Mesenchymal stem cell (in vitro differentiated cells and primary cell): Measurements from ENCODE around the gene COL6A1.

Source experiments
- DNase-seq: peaks from one replicate; pipeline ENCODE4 v3.0.0-alpha.2; 2013
- H2AFZ ChIP-seq: one replicate; pipeline ENCODE4 v1.6.1; 2013; ENCODE audit warnings: low read depth, mild to moderate bottlenecking, control low read depth, inconsistent platforms, low read length, moderate library complexity
- H2AK5ac ChIP-seq: 2 replicates; pipeline ENCODE4 v1.6.1; 2013; ENCODE audit warnings: low read length, moderate library complexity, mild to moderate bottlenecking, inconsistent platforms; ENCODE audit not compliant: severe bottlenecking
- H2BK120ac ChIP-seq: one replicate; pipeline ENCODE4 v1.6.1; 2013; ENCODE audit warnings: low read depth, mild to moderate bottlenecking, inconsistent platforms, low read length, moderate library complexity
- H2BK12ac ChIP-seq, 2 experiments: one replicate each; pipeline ENCODE4 v1.6.1; 2013; ENCODE audit warnings: inconsistent platforms in 2 of 2, low read length in 2 of 2, mild to moderate bottlenecking in 2 of 2, moderate library complexity in 2 of 2, control low read depth in 1 of 2
- H2BK15ac ChIP-seq: one replicate; pipeline ENCODE4 v1.6.1; 2013; ENCODE audit warnings: mild to moderate bottlenecking, low read depth, inconsistent platforms; ENCODE audit not compliant: poor library complexity, severe bottlenecking
- H2BK5ac ChIP-seq: 2 replicates; pipeline ENCODE4 v1.6.1; 2013; ENCODE audit warnings: low read depth, mild to moderate bottlenecking, low read length, control low read depth, inconsistent platforms; ENCODE audit not compliant: poor library complexity, severe bottlenecking
- H3K14ac ChIP-seq, 2 experiments: one replicate each; pipeline ENCODE4 v1.6.1; 2013; ENCODE audit warnings: inconsistent platforms in 2 of 2, low read length in 2 of 2, control low read depth in 1 of 2, mild to moderate bottlenecking in 1 of 2, moderate library complexity in 1 of 2
- H3K18ac ChIP-seq, 2 experiments: one replicate each; pipeline ENCODE4 v1.6.1; 2013; ENCODE audit warnings: inconsistent platforms in 2 of 2, low read length in 2 of 2, control low read depth in 1 of 2, low read depth in 1 of 2, mild to moderate bottlenecking in 1 of 2
- H3K23ac ChIP-seq, 2 experiments: one replicate each; pipeline ENCODE4 v1.6.1; 2013; ENCODE audit warnings: inconsistent platforms in 2 of 2, low read length in 2 of 2, mild to moderate bottlenecking in 2 of 2, moderate library complexity in 2 of 2, control low read depth in 1 of 2
- H3K27ac ChIP-seq: 2 replicates; pipeline ENCODE4 v1.5.1; 2013; ENCODE audit warnings: mild to moderate bottlenecking, moderate library complexity, low read length, control low read depth, inconsistent platforms; ENCODE audit not compliant: poor library complexity, severe bottlenecking
- H3K27me3 ChIP-seq, 2 experiments: 2 replicates each; pipeline versions ENCODE4 v1.6.1 to v1.7.0; 2013; ENCODE audit warnings: low read length in 2 of 2, mild to moderate bottlenecking in 2 of 2, moderate library complexity in 2 of 2, control low read depth in 1 of 2, inconsistent platforms in 1 of 2; ENCODE audit not compliant: control insufficient read depth in 1 of 2, insufficient read depth in 1 of 2
- H3K36me3 ChIP-seq, 2 experiments: 2 replicates each; pipeline versions ENCODE4 v1.6.1 to v1.7.0; 2013; ENCODE audit warnings: low read length in 2 of 2, control low read depth in 1 of 2, inconsistent platforms in 1 of 2, low read depth in 1 of 2, mild to moderate bottlenecking in 1 of 2; ENCODE audit not compliant: insufficient read depth in 2 of 2, control insufficient read depth in 1 of 2
- H3K4ac ChIP-seq, 2 experiments: one replicate each; pipeline ENCODE4 v1.6.1; 2013; ENCODE audit warnings: inconsistent platforms in 2 of 2, low read length in 2 of 2, mild to moderate bottlenecking in 2 of 2, moderate library complexity in 2 of 2, control low read depth in 1 of 2, low read depth in 1 of 2
- H3K4me1 ChIP-seq: 2 replicates; pipeline ENCODE4 v1.6.1; 2013; ENCODE audit warnings: low read depth, low read length, control low read depth; ENCODE audit not compliant: control insufficient read depth, insufficient read depth
- H3K4me2 ChIP-seq: 2 replicates; pipeline ENCODE4 v1.6.1; 2013; ENCODE audit warnings: low read length, mild to moderate bottlenecking, inconsistent platforms; ENCODE audit not compliant: poor library complexity, severe bottlenecking
- H3K4me3 ChIP-seq, 2 experiments: 2 replicates each; pipeline versions ENCODE4 v1.5.1 to v1.7.0; 2013; ENCODE audit warnings: low read length in 2 of 2, mild to moderate bottlenecking in 2 of 2, control low read depth in 1 of 2, low read depth in 1 of 2; ENCODE audit not compliant: insufficient read depth in 1 of 2
- H3K79me1 ChIP-seq: replicated peaks from 2 replicates; pipeline ENCODE4 v1.6.1; 2013; ENCODE audit warnings: mild to moderate bottlenecking, control low read depth, low read length, inconsistent platforms; ENCODE audit not compliant: poor library complexity, severe bottlenecking
- H3K9ac ChIP-seq: 2 replicates; pipeline ENCODE4 v1.7.0; 2013; ENCODE audit warnings: mild to moderate bottlenecking, low read length, moderate library complexity
- H3K9me3 ChIP-seq: 2 replicates; pipeline ENCODE4 v1.7.0; 2013; ENCODE audit warnings: mild to moderate bottlenecking, low read length; ENCODE audit not compliant: control insufficient read depth
- H4K8ac ChIP-seq: one replicate; pipeline ENCODE4 v1.6.1; 2013; ENCODE audit warnings: inconsistent platforms, mild to moderate bottlenecking, low read length, moderate library complexity
- H4K91ac ChIP-seq: one replicate; pipeline ENCODE4 v1.6.1; 2013; ENCODE audit warnings: mild to moderate bottlenecking, low read length, inconsistent platforms
- WGBS: methylation state at CpG from one replicate; pipeline ENCODE4 v1.1.7; 2013; ENCODE audit warnings: mixed read lengths; 5-methylcytosine and 5-hydroxymethylcytosine counted together

COL6A1 gene

GRCh38 chr21:46023555-46023954 lies 42.0 kb downstream of the COL6A1 start:
- Histone ChIP-seq H3K27me3 (no peaks in the 10 kb centered on the region), H3K27ac (no peak overlapping the region), H3K9me3 (no peaks in the 10 kb centered on the region), H3K23ac (peak overlapping the region in 1 of 2 experiments; percentile 54), H2BK15ac (no peak overlapping the region), H3K9ac (peak overlapping the region; percentile 25), H2AK5ac (no peak overlapping the region), H3K4ac (peak overlapping the region in 1 of 2 experiments; percentile 81), H3K14ac (no peak overlapping the region), H2AFZ (no peak overlapping the region), H3K79me1 (no peaks in the 10 kb centered on the region), H2BK120ac (no peak overlapping the region), H3K18ac (peak overlapping the region; percentile 64 to 84), H3K4me2 (no peak overlapping the region), H2BK5ac (no peak overlapping the region), H3K4me3 (no peak overlapping the region), H3K36me3 (no peaks in the 10 kb centered on the region), H4K91ac (peak overlapping the region; percentile 62), H3K4me1 (peaks cover 3% of the 10 kb centered on the region), H4K8ac (no peak overlapping the region), H2BK12ac (peak overlapping the region in 1 of 2 experiments; percentile 98)
- peak; percentile 59 for DNase-seq
- 39% methylated on average over 8 of the region's 8 CpGs for WGBS

GRCh38 chr21:46024141-46024540 lies 42.6 kb downstream of the COL6A1 start:
- H3K9me3 ChIP-seq = no peaks in the 10 kb centered on the region
- H2AFZ ChIP-seq = no peak overlapping the region
- peak overlapping the region in 1 of 2 experiments; percentile 72 for H3K4ac ChIP-seq
- no peak overlapping the region for H2BK120ac ChIP-seq
- H3K36me3 ChIP-seq = no peaks in the 10 kb centered on the region
- no peak overlapping the region for H2BK5ac ChIP-seq
- H2AK5ac ChIP-seq = no peak overlapping the region
- no peak overlapping the region for H3K4me2 ChIP-seq
- no peak overlapping the region for H3K4me3 ChIP-seq
- no peak overlapping the region for H3K18ac ChIP-seq
- no peak for DNase-seq
- H4K91ac ChIP-seq = no peak overlapping the region
- no peak overlapping the region for H3K14ac ChIP-seq
- no peak overlapping the region for H2BK15ac ChIP-seq
- H3K79me1 ChIP-seq = no peaks in the 10 kb centered on the region
- H4K8ac ChIP-seq = no peak overlapping the region
- no peak overlapping the region for H3K27ac ChIP-seq
- no peak overlapping the region for H3K23ac ChIP-seq
- no peak overlapping the region for H3K9ac ChIP-seq
- H3K4me1 ChIP-seq = peaks cover 3% of the 10 kb centered on the region
- no peaks in the 10 kb centered on the region for H3K27me3 ChIP-seq
- H2BK12ac ChIP-seq = no peak overlapping the region
- 81% methylated on average over 3 of the region's 3 CpGs for WGBS

GRCh38 chr21:46025113-46025770 lies 43.7 kb downstream of the COL6A1 start:
- H3K14ac ChIP-seq = no peak overlapping the region
- 4% methylated on average over 2 of the region's 2 CpGs for WGBS
- no peaks in the 10 kb centered on the region for H3K36me3 ChIP-seq
- peak overlapping the region; percentile 75 for H2BK5ac ChIP-seq
- no peak overlapping the region for H3K4me3 ChIP-seq
- H2BK12ac ChIP-seq = peak overlapping the region; percentile 65 to 69
- H3K4ac ChIP-seq = peak overlapping the region in 1 of 2 experiments; percentile 96
- peak overlapping the region; percentile 74 for H4K91ac ChIP-seq
- H3K9me3 ChIP-seq = peaks cover 9% of the 10 kb centered on the region
- H3K9ac ChIP-seq = peak overlapping the region; percentile 73
- no peak overlapping the region for H3K23ac ChIP-seq
- H2AFZ ChIP-seq = no peak overlapping the region
- peak overlapping the region; percentile 67 for H2BK120ac ChIP-seq
- no peaks in the 10 kb centered on the region for H3K27me3 ChIP-seq
- peaks cover 3% of the 10 kb centered on the region for H3K4me1 ChIP-seq
- peak overlapping the region; percentile 85 to 92 for H3K18ac ChIP-seq
- H3K79me1 ChIP-seq = no peaks in the 10 kb centered on the region
- peak; percentile 71 for DNase-seq
- H2BK15ac ChIP-seq = no peak overlapping the region
- H4K8ac ChIP-seq = peak overlapping the region; percentile 40
- no peak overlapping the region for H2AK5ac ChIP-seq
- peak overlapping the region; percentile 85 for H3K27ac ChIP-seq
- H3K4me2 ChIP-seq = peak overlapping the region; percentile 25

- peak; percentile 54 for DNase-seq
- peak overlapping the region in 1 of 2 experiments; percentile 43 for H3K18ac ChIP-seq
- H3K36me3 ChIP-seq = no peaks in the 10 kb centered on the region
- no peak overlapping the region for H3K14ac ChIP-seq
- no peak overlapping the region for H2AK5ac ChIP-seq
- H3K4ac ChIP-seq = no peak overlapping the region
- H3K4me1 ChIP-seq = peaks cover 3% of the 10 kb centered on the region
- H2BK12ac ChIP-seq = peak overlapping the region in 1 of 2 experiments; percentile 69
- H3K27ac ChIP-seq = no peak overlapping the region
- H3K27me3 ChIP-seq = no peaks in the 10 kb centered on the region
- H3K23ac ChIP-seq = no peak overlapping the region
- H3K4me3 ChIP-seq = no peak overlapping the region
- peaks cover 9% of the 10 kb centered on the region for H3K9me3 ChIP-seq
- H2BK120ac ChIP-seq = peak overlapping the region; percentile 79
- H2BK5ac ChIP-seq = no peak overlapping the region
- no peaks in the 10 kb centered on the region for H3K79me1 ChIP-seq
- 28% methylated on average over 3 of the region's 3 CpGs for WGBS
- H2BK15ac ChIP-seq = no peak overlapping the region
- H3K9ac ChIP-seq = peak overlapping the region; percentile 73
- no peak overlapping the region for H4K8ac ChIP-seq
- no peak overlapping the region for H2AFZ ChIP-seq
- no peak overlapping the region for H3K4me2 ChIP-seq
- no peak overlapping the region for H4K91ac ChIP-seq
Measured at GRCh38 chr21:46027851-46028493, 46.4 kb downstream of the COL6A1 start.
